HG02970 (cell line): Measurements from ENCODE around the gene UBAC1.
"Not testable (repeated sequence)": the region's sequence is repeated elsewhere in the genome, so short reads cannot be mapped to it uniquely, and the experiment has no call there.

Experiments
- ATAC-seq: cut with Tn5 transposase; IDR thresholded peaks from one replicate; pipeline ENCODE4 v1.9.1; 2021; ENCODE audit warnings: mild to moderate bottlenecking, moderate library complexity, moderate number of reproducible peaks; ENCODE audit not compliant: unreplicated experiment, low FRiP score

The UBAC1 gene

GRCh38 chr9:135943604-135944003 is 17.6 kb downstream of the UBAC1 start:
- not testable (repeated sequence) for ATAC-seq

- ATAC-seq: no peak
Measured at GRCh38 chr9:135941288-135941995, 19.7 kb downstream of the UBAC1 start.

GRCh38 chr9:135939351-135940265 is 21.6 kb downstream of the UBAC1 start:
- no peak for ATAC-seq

GRCh38 chr9:135937521-135938489 is 23.4 kb downstream of the UBAC1 start:
- no peak for ATAC-seq

- ATAC-seq: no peak
Measured at GRCh38 chr9:135933114-135933513, 28.1 kb downstream of the UBAC1 start.

- no peak for ATAC-seq
Measured at GRCh38 chr9:135932656-135933055, 28.5 kb downstream of the UBAC1 start.

GRCh38 chr9:135931349-135931820 is 29.8 kb downstream of the UBAC1 start:
- ATAC-seq: no peak

- ATAC-seq: no peak
Measured at GRCh38 chr9:135930446-135931345, 30.5 kb downstream of the UBAC1 start.

GRCh38 chr9:135929656-135930445 is 31.3 kb downstream of the UBAC1 start:
- no peak for ATAC-seq

GRCh38 chr9:135928731-135929655 is 32.2 kb downstream of the UBAC1 start:
- no peak for ATAC-seq

GRCh38 chr9:135928074-135928730 is 33.0 kb downstream of the UBAC1 start:
- no peak for ATAC-seq

- ATAC-seq: no peak
Measured at GRCh38 chr9:135927195-135928013, 33.8 kb downstream of the UBAC1 start.

GRCh38 chr9:135926402-135927194 is 34.6 kb downstream of the UBAC1 start:
- no peak for ATAC-seq

- ATAC-seq: no peak
Measured at GRCh38 chr9:135925496-135926133, 35.6 kb downstream of the UBAC1 start.
